GM06990 (cell line): ENCODE results near the gene ATP1A4.

ENCODE experiments used
- DNase-seq: peaks from one replicate; pipeline ENCODE4 v3.0.0-alpha.2; 2011; ENCODE audit not compliant: insufficient read length; ENCODE audit errors: extremely low read depth
- H3K27me3 ChIP-seq: replicated peaks from 2 replicates; pipeline ENCODE4 v1.6.0; 2011; ENCODE audit warnings: low read length; ENCODE audit not compliant: control insufficient read depth, insufficient read depth
- H3K36me3 ChIP-seq: 2 replicates; pipeline ENCODE4 v1.5.1; 2011; ENCODE audit warnings: low read length; ENCODE audit not compliant: control insufficient read depth, insufficient read depth
- H3K4me3 ChIP-seq: replicated peaks from 2 replicates; pipeline ENCODE4 v1.5.1; 2011; ENCODE audit warnings: low read depth, mild to moderate bottlenecking, control low read depth, low read length
- TF ChIP-seq, protein P1 (sequence below): IDR thresholded peaks from 2 replicates; pipeline ENCODE4 v1.5.1; 2011; ENCODE audit warnings: low read length, control low read depth, mild to moderate bottlenecking, inconsistent platforms; ENCODE audit not compliant: insufficient read depth, poor library complexity, severe bottlenecking

ATP1A4 gene

DNA sequence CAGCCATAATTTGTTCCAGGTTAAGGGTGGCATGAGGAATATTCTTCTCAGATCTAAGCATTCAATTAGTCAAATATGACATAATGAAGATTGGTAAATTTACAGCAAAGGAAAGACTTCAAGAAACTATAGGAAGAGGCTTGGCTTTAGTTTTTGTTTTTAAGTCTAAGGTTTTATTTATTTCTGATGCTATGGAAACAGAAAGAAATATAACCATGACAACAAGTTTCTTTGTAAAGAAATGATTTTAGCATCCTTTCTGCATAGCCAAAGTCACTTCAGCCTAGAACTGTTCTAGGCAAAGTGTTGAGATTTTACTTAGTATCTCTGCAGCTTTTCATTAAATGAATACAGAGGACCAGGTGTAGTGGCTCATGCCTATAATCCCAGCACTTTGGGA lies 81.5 kb downstream of the ATP1A4 start:
- peaks cover 11% of the 10 kb centered on the region for H3K36me3 ChIP-seq
- no peaks in the 10 kb centered on the region for H3K27me3 ChIP-seq
- TF ChIP-seq, protein P1, sequence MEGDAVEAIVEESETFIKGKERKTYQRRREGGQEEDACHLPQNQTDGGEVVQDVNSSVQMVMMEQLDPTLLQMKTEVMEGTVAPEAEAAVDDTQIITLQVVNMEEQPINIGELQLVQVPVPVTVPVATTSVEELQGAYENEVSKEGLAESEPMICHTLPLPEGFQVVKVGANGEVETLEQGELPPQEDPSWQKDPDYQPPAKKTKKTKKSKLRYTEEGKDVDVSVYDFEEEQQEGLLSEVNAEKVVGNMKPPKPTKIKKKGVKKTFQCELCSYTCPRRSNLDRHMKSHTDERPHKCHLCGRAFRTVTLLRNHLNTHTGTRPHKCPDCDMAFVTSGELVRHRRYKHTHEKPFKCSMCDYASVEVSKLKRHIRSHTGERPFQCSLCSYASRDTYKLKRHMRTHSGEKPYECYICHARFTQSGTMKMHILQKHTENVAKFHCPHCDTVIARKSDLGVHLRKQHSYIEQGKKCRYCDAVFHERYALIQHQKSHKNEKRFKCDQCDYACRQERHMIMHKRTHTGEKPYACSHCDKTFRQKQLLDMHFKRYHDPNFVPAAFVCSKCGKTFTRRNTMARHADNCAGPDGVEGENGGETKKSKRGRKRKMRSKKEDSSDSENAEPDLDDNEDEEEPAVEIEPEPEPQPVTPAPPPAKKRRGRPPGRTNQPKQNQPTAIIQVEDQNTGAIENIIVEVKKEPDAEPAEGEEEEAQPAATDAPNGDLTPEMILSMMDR = no peak
- DNase-seq = no peak
- H3K4me3 ChIP-seq = no peak overlapping the region
